Prostate gland (tissue), 2 donors: ENCODE measurements around the gene AMOTL1. TPM values are rescaled to one million over a fixed set of nuclear protein-coding genes. Genes with fewer than 3 reads are reported as not detected.

Experiments
- DNase-seq: peaks from one replicate; pipeline ENCODE4 v3.0.0-alpha.2; 2019; ENCODE audit warnings: low spot score
- H3K27ac ChIP-seq, 2 donors: fragments of 200-600 bp; sonication (generic); 2 replicates each; pipeline ENCODE4 v1.5.1; 2017 to 2019
- H3K27me3 ChIP-seq: fragments of 200-600 bp; sonication (generic); replicated peaks from 2 replicates; pipeline ENCODE4 v1.5.1; 2019; ENCODE audit not compliant: insufficient read depth
- H3K36me3 ChIP-seq, 2 donors: fragments of 200-600 bp; sonication (generic); 1 replicate in 1 of 2; 2 replicates in 1 of 2; pipeline versions ENCODE4 v1.5.1 to v1.8.1; 2017 to 2019
- H3K4me1 ChIP-seq: fragments of 200-600 bp; sonication (generic); replicated peaks from 2 replicates; pipeline ENCODE4 v1.5.1; 2019
- H3K4me3 ChIP-seq, 2 donors: fragments of 200-600 bp; sonication (generic); 2 replicates each; pipeline ENCODE4 v1.5.1; 2017 to 2019
- H3K9me3 ChIP-seq: fragments of 200-600 bp; sonication (generic); 2 replicates; pipeline ENCODE4 v1.5.1; 2017
- CTCF ChIP-seq, 4 experiments: fragments of 200-600 bp in 2 of 4; fragments of 450-650 bp in 2 of 4; sonication (generic) in 2 of 4; IDR thresholded peaks; 1 replicate in 3 of 4; 2 replicates in 1 of 4; pipeline ENCODE4 v1.5.1; 2016 to 2019; ENCODE audit warnings: antibody characterized with exemption in 4 of 4, mild to moderate bottlenecking in 2 of 4, moderate library complexity in 2 of 4
- POLR2A ChIP-seq: fragments of 450-650 bp; IDR thresholded peaks from one replicate; pipeline ENCODE4 v1.6.1; 2016; ENCODE audit warnings: antibody characterized with exemption, mild to moderate bottlenecking
- POLR2AphosphoS5 ChIP-seq: sonication (generic); formaldehyde crosslinking; IDR thresholded peaks from one replicate; pipeline ENCODE4 v1.6.1; 2017; ENCODE audit warnings: antibody characterized with exemption
- WGBS: methylation state at CpG from one replicate; pipeline ENCODE4 v1.1.5; 2018; 5-methylcytosine and 5-hydroxymethylcytosine counted together
- intact Hi-C: fragments of 100-400 bp; cut with DNase I; formaldehyde crosslinking; loops from one replicate; pipeline ENCODE4 v1.14.2; 2022
- total RNA-seq, 2 donors: library from RNA; depleted of rRNA; stranded (reverse); fragments of >200 nt; gene quantifications; one replicate each; pipeline ENCODE4 v1.1.0, GENCODE V29; 2016

AMOTL1 gene
- total RNA-seq, 2 donors from 2014 or later = 49.2 to 67.2 TPM

- Histone ChIP-seq H3K4me1 (no peaks in the 10 kb centered on the region), H3K4me3 (no peak overlapping the region), H3K9me3 (no peaks in the 10 kb centered on the region), H3K36me3 (peaks cover 4 to 5% of the 10 kb centered on the region in 2 donors), H3K27me3 (no peaks in the 10 kb centered on the region), H3K27ac (no peak overlapping the region)
- no peak for DNase-seq
- 90% methylated on average over 11 of the region's 11 CpGs for WGBS
- intact Hi-C loops = no loop called here
- TF ChIP-seq POLR2AphosphoS5 (no peak), CTCF (IDR thresholded peaks at IDR 0.05) (no peak), POLR2A (no peak)
Observed at GRCh38 chr11:94862926-94863880, 95.0 kb downstream of the AMOTL1 start.

GRCh38 chr11:94864506-94865045 lies 96.4 kb downstream of the AMOTL1 start:
- no peaks in the 10 kb centered on the region for H3K9me3 ChIP-seq
- intact Hi-C loops = no loop called here
- no peak overlapping the region for H3K4me3 ChIP-seq
- H3K4me1 ChIP-seq = no peaks in the 10 kb centered on the region
- TF ChIP-seq CTCF (IDR thresholded peaks at IDR 0.05) = no peak
- no peak overlapping the region for H3K27ac ChIP-seq
- H3K27me3 ChIP-seq = no peaks in the 10 kb centered on the region
- no peak for DNase-seq
- WGBS = 72% methylated on average over 11 of the region's 11 CpGs
- H3K36me3 ChIP-seq = peaks cover 4 to 5% of the 10 kb centered on the region in 2 donors

GRCh38 chr11:94866231-94866822 lies 98.2 kb downstream of the AMOTL1 start:
- WGBS = 86% methylated on average over 8 of the region's 8 CpGs
- no peak for TF ChIP-seq POLR2A
- no peak for TF ChIP-seq CTCF (IDR thresholded peaks at IDR 0.05)
- TF ChIP-seq POLR2AphosphoS5 = no peak
- no peak for DNase-seq
- intact Hi-C loops = no loop called here
- no peaks in the 10 kb centered on the region for H3K9me3 ChIP-seq
- H3K27ac ChIP-seq = no peak overlapping the region
- H3K36me3 ChIP-seq = no peaks in the 10 kb centered on the region
- H3K4me1 ChIP-seq = no peaks in the 10 kb centered on the region
- H3K27me3 ChIP-seq = no peaks in the 10 kb centered on the region
- H3K4me3 ChIP-seq = no peak overlapping the region

- Histone ChIP-seq H3K27me3 (no peaks in the 10 kb centered on the region), H3K27ac (no peak overlapping the region), H3K9me3 (no peaks in the 10 kb centered on the region), H3K4me3 (no peak overlapping the region), H3K4me1 (no peaks in the 10 kb centered on the region), H3K36me3 (no peaks in the 10 kb centered on the region)
- intact Hi-C loops = no loop called here
- 86% methylated on average over 8 of the region's 9 CpGs for WGBS
- no peak for DNase-seq
- no peak for TF ChIP-seq POLR2AphosphoS5
- no peak for TF ChIP-seq CTCF (IDR thresholded peaks at IDR 0.05)
- no peak for TF ChIP-seq POLR2A
Observed at GRCh38 chr11:94866936-94867795, 99.0 kb downstream of the AMOTL1 start.
